Hepatic stellate cell (primary cell): ENCODE results near the gene ABCG4.
"Not testable (repeated sequence)": the region's sequence is repeated elsewhere in the genome, so short reads cannot be mapped to it uniquely, and the experiment has no call there.

Experiments used
- DNase-seq: peaks from one replicate; pipeline ENCODE4 v3.0.0; 2011; ENCODE audit warnings: low spot score

ABCG4 gene

DNA sequence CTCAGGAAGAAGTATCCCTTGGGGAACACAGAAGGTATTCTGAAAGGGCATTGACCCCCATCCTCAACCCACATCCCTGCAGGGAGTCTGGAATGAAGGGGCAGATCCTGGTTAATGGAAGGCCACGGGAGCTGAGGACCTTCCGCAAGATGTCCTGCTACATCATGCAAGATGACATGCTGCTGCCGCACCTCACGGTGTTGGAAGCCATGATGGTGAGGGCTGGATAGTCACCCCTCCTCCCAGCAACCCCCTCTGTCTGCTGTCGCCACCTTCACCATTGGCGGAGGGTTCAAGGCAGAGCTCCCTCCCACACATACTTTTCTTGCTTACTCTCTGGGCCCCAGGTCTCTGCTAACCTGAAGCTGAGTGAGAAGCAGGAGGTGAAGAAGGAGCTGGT, 5.3 kb downstream of the ABCG4 start:
- no peak for DNase-seq

DNA sequence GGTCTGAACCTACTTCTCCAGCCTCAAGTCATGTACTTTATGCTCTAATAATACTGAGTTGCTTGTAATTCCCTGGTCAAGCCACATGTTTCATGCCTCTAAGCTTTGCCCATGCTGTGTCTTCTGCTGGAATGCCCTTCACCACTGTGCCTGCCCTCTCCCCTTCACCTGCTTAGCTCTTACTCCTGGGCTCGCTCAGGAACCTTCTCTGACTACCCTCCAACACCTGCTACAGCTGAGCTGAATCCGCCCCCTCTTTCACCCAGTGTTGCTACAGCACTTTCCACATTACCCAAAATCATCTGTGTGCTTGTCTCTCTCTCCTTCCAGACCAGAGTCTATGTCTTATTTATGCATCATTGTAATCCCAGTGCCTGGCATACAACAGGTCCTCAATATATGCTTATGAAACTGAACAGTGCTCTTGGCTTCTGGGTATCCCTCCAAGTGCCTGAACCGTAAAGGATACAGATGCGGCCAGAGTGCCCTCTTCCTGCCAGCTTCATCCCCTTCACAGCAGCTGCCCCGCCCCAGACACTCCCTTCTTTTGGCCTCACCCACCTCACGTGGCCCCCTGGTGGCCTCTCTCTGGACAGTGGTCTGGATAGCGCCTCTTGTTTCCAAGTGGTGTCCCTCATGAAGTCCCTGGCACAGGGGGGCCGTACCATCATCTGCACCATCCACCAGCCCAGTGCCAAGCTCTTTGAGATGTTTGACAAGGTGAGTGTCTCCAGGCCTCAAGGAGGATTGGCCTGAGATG, 7.1 kb downstream of the ABCG4 start:
- no peak for DNase-seq

DNA sequence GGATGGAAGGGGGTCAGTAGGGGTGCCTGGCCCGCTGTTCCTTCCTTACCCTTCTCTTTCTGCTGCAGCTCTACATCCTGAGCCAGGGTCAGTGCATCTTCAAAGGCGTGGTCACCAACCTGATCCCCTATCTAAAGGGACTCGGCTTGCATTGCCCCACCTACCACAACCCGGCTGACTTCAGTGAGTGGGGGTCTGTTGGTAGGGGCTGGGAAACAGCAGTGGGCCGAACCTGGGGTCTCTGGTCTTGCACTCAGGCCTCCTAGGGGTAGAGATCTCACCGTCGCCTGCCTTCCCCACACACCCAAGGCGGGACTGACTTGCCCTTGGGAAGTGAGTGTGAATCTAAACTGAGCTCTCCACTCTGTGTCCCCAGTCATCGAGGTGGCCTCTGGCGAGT, 7.6 kb downstream of the ABCG4 start:
- DNase-seq, result no peak

DNA sequence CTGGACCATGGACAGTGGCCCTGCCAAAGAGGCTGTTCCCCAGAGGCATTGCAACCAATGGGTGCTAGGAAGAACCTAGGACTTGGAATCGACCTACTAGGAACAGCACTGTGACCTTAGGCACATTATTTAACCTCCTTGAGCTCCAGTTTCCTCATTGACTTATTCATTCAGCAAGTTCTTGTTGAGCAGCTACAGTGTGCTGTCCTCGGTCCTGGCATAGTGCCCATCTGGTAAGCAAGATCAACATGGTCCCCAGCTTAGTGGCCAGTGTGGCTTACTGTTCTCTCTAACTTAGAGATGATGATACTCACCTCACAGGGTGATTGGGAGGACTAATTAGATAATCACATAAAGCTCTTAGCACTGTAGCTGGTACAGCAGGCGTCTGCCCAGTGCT, 8.2 kb downstream of the ABCG4 start:
- DNase-seq, result no peak

DNA sequence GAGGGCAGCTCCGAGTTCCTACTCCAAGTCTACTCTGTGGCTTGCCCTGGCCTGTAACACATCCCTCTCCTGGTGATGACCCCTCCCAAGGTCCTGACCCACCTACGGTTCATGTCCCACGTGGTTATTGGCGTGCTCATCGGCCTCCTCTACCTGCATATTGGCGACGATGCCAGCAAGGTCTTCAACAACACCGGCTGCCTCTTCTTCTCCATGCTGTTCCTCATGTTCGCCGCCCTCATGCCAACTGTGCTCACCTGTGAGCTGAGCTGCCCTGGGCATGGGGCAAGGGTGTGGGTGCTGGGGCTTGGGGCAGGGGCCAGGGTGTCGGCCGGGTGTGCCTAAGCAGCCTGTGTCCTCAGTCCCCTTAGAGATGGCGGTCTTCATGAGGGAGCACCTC, 9.6 kb downstream of the ABCG4 start:
- DNase-seq, result no peak

DNA sequence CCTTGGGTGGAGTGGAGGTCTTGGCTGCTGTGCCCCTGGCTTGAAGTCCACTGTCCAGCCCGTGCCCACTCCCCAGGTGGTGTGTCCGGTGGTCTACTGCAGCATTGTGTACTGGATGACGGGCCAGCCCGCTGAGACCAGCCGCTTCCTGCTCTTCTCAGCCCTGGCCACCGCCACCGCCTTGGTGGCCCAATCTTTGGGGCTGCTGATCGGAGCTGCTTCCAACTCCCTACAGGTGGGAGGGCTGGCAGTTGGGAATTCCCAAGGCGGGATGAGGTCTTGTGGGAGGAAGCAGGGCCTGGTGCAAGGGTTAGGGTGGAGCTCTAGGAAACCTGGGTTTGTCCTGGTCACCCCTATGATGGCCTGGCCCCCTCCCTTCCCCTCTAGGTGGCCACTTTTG, 11.3 kb downstream of the ABCG4 start:
- DNase-seq, result no peak

DNA sequence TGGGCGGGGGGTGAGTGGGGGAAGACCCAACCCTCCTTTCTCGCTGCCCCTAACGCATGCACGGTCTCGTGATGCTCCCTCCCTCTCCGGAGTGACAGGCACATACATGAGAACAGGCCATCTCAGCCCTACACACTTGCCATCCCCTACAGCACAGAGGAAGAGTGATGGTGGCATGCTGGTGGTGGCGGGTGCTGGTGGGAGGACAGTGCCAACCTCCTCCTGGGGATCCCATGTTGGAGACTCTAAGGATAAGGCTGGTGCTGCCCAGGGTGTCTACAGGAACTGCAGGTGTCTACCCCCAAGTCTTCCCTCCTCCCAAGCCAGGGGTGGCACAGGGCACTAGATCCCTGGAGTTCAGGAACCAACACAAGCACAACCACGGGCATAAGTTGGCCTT, 13.0 kb downstream of the ABCG4 start:
- no peak for DNase-seq

DNA sequence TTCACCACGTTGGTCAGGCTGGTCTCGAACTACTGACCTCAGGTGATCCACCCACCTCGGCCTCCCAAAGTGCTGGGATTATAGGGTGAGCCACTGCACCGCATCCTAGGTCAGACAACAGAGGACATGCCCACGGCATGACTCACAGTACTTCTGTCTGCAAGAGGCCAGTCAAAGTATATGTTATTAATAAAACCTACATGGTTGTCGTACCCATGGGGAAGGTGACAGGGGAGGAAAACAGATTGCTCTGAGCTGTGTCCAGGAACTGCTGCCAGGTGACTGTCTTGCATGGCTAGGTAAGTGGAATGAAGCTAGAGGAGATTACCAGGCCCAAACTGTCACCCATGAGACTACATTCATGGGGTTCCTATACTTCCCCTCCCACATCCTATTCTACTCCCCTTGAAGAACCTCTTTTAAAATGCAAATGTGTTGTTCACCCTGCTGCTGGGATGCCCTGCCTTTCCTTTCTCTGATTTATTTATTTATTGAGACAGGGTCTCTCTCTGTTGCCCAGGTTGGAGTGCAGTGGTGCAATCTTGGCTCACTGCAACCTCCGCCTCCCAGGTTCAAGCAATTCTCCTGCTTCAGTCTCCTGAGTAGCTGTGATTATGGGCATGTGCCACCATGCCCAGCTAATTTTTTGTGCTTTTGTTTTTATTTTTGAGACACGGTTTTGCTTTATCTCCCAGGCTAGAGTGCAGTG, 17.7 kb downstream of the ABCG4 start:
- peak; percentile 77 for DNase-seq

DNA sequence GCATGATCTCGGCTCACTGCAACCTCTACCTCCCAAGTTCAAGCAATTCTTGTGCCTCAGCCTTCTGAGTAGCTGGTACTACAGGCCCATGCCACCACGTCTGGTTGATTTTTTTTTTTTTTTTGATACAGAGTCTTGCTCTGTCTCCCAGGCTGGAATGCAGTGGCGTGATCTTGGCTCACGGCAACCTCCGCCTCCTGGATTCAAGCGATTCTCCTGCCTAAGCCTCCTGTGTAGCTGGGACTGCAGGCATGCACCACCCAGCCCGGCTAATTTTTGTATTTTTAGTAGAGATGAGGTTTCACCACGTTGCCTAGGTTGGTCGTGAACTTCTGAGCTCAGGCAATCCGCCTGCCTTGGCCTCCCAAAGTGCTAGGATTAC, 18.2 kb downstream of the ABCG4 start:
- DNase-seq, result not testable (repeated sequence)

DNA sequence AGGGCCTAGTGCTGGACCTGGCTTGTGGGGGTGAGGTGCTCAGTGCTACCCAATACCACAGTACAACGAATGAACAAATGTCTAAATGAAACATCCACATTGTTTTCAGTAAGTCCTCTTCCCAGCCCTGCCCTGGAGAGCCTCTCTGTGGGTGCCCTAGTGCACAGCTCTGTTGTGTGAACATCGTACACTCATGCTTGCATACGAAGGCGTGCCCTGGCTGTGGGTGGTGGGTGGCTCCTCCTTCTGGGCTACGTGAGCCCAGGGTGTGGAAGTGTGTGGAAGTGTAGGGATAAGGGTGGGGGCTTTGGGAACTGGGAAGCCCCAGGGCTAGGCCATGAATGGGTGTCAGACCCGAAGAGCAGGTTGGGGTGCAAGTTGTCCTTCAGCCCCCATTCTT, 19.1 kb downstream of the ABCG4 start:
- no peak for DNase-seq

DNA sequence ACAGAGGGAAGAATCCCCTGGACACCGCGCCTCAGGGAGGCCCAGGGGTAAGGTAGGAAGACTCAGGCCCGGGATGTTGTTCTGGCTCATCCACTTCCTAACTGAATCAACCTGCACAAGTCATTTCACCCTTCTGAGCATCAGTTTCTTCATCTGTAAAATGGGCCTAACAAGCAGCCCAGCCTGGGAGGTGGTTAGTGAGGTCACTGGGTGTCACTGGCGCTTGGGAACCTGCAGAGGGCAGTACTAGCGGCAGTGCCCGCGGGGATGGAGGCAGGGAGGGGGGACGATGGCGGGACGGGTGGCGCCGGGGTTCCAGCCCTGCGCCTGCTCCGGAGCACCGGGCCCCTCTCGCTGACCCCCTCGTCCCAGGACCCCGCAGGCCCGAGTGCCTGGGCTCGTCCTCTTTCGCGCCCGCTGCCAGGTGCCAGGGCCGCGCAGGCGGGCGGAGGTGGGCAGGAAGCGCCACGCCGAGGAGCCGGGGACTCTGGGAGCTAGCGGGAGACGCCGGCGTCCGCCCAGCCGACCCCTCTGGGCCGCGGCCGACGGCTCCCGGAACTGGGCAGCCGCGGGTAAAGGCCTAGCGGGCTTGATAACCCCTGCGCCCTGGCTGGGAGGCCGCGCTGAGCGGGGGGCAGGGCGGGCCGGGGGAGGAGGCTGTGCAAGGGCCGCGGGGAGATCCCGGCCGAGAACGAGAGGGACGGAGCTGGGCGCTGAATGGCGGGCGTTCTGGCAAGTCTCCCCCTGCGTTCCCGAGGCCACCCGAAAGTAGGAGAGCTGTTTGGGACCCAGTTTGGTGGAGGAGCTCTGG, 19.8 kb downstream of the ABCG4 start, which contains the start of gene NLRX1:
Gene NLRX1 (plus strand): TSS at position 255 of the 811 bp plus-strand sequence. CDS start 2,679 bp downstream, outside the sequence.
- peak; percentile 97 for DNase-seq

DNA sequence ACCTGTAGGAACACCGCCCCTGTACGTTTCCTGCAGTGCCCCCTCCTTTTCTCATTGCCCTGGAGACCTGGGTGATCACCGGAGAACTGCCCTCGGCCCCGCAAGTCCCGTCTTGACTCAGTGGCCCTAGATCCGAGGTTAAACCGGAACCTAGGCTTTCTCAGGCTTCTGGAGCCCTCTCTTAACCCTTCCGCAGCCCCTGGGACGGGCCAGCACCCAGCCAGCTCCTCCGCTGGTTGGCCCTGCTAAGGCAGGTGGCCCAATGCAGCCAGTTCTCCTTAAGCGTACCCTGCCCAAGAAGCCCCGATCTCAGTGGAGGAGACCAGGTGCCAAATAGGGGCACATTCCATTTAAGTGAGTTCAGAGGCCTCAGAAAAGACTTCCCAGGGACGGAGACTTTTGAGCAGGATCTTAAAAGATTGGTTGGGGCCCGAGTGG, 20.4 kb downstream of the ABCG4 start:
- DNase-seq, result peak; percentile 60

DNA sequence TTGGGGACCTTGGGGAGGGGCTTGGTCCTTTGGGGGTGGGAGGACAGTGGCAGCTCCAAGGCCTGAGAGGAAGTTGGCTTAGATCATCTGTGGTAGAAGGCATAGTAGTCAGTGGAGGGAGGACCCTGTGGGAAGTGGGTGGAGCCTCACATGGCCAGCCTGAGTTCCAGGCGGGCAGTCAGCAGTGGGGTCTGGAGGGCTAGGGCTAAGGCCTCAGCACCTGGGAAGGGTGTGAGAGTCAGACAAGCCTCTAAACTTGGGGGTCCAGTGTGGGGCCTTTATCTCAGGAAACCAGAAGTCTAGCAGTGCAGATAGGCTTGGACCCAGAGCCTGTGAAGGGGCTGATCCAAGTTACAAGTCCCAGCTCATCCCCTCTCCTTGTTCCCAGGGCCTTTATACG, 23.7 kb downstream of the ABCG4 start:
- no peak for DNase-seq

DNA sequence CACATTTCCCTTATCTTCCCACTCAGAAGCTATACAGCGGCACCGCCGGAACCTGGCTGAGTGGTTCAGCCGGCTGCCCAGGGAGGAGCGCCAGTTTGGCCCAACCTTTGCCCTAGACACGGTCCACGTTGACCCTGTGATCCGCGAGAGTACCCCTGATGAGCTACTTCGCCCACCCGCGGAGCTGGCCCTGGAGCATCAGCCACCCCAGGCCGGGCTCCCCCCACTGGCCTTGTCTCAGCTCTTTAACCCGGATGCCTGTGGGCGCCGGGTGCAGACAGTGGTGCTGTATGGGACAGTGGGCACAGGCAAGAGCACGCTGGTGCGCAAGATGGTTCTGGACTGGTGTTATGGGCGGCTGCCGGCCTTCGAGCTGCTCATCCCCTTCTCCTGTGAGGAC, 24.6 kb downstream of the ABCG4 start:
- no peak for DNase-seq

DNA sequence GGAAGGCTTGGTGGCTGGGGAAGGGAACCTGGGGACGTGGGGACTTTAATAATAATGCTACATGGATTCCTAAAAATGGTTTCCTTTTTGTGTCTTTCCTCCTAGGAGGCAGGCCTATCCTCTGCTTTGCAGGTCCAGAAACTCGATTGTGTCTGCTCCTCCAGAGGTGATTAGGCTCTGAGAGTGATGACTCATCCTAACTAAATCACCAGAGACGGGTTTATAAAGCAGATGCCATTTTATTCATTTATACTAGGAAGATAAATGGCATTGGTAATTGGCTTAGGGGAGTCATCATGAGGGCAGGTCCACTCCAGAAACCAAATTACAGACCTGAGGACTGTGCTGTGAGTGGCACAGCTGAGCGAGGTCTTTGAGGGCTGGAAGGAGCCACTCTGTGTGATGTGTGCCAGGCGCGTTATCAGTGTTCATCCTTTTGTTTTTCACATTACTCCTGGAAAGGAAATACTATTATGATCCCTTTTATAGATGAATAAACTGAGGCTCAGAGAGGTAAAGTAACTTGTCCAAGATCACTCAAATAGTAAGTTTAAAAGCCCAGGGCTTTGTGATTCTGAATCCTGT, 26.7 kb downstream of the ABCG4 start:
- DNase-seq, result no peak

DNA sequence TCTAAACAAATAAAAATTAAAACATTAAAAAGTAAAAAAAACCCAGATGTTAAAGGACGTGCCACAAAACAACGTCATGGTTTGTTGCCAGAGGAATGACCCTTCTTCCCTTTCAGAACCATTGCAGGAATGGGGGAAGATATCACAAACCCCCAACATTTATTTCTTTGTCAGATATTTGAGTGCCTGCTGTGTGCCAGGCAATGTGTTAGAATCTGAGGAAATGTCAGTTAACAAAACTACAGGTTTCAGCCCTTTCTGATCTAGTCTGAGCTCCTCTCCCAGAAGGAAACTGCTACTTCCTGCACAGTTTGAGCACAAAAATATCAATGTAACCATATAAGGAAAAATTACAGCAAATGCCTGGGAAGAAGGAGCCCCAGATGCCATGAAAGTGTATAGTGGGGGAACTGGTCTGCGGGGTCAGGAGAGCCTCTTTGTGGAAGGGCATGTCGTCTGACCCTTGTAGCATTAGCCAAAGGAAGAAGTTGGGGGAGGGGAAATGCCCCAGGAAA, 29.4 kb downstream of the ABCG4 start:
- no peak for DNase-seq

DNA sequence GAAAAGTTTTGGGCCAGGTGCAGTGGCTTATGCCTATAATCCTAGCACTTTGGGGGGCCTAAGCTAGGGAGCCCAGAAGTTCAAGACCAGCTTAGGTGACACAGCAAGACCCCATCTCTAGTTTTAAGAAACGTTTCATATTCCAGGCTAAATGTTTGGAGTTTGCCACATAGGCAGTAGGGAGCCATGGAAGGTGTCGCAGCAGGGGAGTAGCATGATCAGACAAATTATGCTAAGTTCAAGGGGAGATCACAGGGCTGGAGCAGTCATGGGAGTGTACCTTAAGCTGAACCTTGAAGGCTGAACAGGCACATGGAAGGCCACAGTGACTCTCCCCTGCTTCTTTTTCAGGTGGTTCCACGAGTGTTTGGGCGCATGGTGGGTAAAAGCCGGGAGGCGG, 30.5 kb downstream of the ABCG4 start:
- DNase-seq, result no peak

DNA sequence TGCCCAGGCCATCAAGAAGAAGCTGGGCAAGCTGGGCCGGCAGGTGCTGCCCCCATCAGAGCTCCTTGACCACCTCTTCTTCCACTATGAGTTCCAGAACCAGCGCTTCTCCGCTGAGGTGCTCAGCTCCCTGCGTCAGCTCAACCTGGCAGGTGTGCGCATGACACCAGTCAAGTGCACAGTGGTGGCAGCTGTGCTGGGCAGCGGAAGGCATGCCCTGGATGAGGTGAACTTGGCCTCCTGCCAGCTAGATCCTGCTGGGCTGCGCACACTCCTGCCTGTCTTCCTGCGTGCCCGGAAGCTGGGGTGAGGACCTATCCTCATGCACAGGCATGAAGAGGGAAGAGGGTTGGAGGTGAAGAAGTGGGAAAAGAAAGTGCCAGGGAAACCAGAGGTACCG, 31.1 kb downstream of the ABCG4 start:
- DNase-seq, result no peak

DNA sequence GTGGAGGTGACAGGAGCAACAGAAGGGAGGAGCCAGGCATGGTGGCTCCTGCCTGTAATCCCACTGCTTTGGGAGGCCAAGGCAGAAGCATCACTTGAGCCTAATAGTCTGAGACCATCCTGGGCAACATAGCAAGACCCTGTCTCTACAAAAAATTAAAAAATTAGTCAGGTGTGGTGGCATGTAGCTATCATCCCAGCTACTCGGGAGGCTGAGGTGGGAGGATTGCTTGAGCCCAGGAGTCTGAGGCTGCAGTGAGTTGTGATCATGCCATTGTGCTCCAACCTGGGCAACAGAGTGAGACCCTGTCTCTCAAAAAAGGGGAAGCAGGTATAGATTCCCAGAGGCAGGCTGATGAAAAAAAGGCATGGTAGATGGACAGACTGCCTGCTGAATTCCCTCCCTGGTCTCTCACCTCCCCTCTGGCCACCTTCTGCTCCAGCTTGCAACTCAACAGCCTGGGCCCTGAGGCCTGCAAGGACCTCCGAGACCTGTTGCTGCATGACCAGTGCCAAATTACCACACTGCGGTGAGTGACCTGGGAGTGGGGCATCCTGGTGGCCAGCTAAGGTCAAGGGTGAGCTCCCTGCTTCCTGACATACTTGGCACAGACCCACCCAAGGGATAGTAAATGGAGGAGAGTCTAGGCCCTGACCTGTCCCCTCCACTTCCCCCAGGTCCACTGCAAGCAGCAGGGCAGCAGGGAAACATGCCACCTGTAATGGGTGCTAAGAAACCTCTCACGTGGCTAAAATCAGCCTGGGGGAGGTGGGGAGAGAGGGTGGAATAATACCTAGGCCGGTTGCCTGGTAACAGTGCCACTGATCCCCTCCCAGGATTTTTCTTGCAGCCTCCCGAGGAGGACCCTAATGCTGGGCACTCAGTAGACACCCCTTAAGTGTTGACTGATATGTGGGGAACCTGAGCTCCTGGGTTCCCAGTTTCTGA, 32.2 kb downstream of the ABCG4 start:
- DNase-seq, result no peak

DNA sequence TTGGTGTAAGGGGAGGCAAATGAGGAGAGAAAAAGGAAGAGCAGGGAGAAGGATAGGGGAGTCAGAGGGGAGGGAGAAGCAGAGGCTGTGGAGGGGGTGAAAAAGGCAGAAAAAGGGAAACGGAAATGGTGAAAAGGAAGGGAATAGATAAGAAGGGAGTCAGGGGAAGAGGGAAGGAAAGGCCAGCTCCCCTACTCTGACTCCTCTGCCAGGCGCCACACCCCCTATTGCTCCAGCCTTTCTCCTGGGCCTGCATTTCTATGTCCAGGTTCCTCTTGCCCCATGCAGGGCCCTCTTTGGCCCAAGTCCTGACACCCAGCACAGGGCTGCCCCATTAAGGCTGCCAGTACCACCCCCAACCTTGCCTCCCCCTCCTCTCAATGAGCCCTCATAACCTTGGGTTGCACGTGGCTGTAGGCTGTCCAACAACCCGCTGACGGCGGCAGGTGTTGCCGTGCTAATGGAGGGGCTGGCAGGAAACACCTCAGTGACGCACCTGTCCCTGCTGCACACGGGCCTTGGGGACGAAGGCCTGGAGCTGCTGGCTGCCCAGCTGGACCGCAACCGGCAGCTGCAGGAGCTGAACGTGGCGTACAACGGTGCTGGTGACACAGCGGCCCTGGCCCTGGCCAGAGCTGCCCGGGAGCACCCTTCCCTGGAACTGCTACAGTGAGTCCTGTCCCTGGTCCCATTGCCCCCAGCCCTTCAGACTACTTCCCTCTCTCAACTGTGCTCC, 33.0 kb downstream of the ABCG4 start:
- DNase-seq, result no peak
